ENCODE data around the gene ZNF385C.

DNA sequence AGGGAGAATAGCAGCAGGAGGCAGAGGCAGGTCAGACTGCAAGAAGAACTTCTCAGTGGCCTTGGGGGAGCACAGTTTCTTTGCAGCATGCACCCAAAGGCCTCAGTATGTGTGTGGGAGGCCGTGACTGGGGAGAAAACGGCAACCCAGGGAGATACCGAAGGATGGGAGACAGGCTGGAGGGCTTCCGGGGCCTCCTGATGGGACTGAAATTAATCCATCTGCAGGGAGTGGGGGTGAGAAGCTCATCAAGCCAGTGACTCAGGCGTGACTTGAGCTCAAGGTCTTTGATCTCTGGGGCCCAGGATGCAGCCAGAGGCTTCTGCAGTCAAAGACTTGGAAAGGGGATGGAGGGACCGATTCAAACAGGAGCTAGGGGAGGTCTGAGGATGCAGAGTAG lies 42.8 kb downstream of the ZNF385C start:
- TF ChIP-seq, protein P1, sequence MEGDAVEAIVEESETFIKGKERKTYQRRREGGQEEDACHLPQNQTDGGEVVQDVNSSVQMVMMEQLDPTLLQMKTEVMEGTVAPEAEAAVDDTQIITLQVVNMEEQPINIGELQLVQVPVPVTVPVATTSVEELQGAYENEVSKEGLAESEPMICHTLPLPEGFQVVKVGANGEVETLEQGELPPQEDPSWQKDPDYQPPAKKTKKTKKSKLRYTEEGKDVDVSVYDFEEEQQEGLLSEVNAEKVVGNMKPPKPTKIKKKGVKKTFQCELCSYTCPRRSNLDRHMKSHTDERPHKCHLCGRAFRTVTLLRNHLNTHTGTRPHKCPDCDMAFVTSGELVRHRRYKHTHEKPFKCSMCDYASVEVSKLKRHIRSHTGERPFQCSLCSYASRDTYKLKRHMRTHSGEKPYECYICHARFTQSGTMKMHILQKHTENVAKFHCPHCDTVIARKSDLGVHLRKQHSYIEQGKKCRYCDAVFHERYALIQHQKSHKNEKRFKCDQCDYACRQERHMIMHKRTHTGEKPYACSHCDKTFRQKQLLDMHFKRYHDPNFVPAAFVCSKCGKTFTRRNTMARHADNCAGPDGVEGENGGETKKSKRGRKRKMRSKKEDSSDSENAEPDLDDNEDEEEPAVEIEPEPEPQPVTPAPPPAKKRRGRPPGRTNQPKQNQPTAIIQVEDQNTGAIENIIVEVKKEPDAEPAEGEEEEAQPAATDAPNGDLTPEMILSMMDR (optimal IDR thresholded peaks at IDR 0.05 in 1 of 3, IDR thresholded peaks at IDR 0.05 in 1 of 3, conservative IDR thresholded peaks at IDR 0.05 in 1 of 3; ENCODE audit: extremely low read depth in 1 of 3, insufficient read depth in 2 of 3, low read length in 3 of 3), result no peak
- TF ChIP-seq EZH2 (IDR thresholded peaks at IDR 0.05; ENCODE audit: low read length), result no peak
